DOHH2 (cell line): ENCODE results near the gene RUFY2.
A peak's percentile ranks its signal among the peaks of the same experiment; 100 is the strongest.

ENCODE experiments used
- EZH2phosphoT487 ChIP-seq: fragments of 200-600 bp; sonication (generic); IDR thresholded peaks from 2 replicates; pipeline ENCODE4 v1.6.1; 2017; ENCODE audit warnings: borderline replicate concordance, mild to moderate bottlenecking, antibody characterized with exemption, low read length, moderate library complexity, mixed read lengths
- TF ChIP-seq, protein P1 (sequence below): fragments of 200-600 bp; sonication (generic); IDR thresholded peaks from one replicate; pipeline ENCODE4 v1.5.1; 2014; ENCODE audit warnings: antibody characterized with exemption, mild to moderate bottlenecking, low read depth, low read length; ENCODE audit not compliant: poor library complexity, severe bottlenecking

- TF ChIP-seq, protein P1, sequence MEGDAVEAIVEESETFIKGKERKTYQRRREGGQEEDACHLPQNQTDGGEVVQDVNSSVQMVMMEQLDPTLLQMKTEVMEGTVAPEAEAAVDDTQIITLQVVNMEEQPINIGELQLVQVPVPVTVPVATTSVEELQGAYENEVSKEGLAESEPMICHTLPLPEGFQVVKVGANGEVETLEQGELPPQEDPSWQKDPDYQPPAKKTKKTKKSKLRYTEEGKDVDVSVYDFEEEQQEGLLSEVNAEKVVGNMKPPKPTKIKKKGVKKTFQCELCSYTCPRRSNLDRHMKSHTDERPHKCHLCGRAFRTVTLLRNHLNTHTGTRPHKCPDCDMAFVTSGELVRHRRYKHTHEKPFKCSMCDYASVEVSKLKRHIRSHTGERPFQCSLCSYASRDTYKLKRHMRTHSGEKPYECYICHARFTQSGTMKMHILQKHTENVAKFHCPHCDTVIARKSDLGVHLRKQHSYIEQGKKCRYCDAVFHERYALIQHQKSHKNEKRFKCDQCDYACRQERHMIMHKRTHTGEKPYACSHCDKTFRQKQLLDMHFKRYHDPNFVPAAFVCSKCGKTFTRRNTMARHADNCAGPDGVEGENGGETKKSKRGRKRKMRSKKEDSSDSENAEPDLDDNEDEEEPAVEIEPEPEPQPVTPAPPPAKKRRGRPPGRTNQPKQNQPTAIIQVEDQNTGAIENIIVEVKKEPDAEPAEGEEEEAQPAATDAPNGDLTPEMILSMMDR, result peak; percentile 26
- no peak for TF ChIP-seq EZH2phosphoT487
Observed at GRCh38 chr10:68406815-68407548, at the start of gene RUFY2.
